ENCODE results near the gene TIMP2. TPM values are rescaled to one million over a fixed set of nuclear protein-coding genes. Genes with fewer than 3 reads are reported as not detected.

The TIMP2 gene
- total RNA-seq, 1 experiment from 2014 or later, result 29.0 TPM

DNA sequence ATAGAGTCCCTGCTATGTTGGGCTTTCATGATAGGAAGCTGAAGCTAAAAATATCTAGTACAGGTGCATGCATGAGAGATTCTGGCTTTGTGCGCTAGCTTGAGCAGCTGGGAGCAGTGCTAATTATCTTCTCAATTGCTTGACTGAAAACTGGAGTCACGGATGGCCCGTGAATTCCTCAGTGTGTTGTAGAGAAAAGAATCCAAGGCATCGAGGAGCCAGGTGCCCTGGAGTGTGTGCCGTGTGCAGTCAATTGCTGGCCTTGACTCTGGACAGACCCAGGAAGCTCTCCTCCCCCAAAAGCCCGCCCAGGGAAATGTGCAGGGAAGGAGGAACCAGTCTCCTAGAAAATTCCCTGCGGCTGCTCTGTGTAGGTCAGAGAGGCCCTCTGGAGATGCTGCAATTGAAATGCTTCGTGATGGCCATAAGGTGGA is 40.3 kb upstream of the TIMP2 start:
- H3K14ac ChIP-seq (ENCODE audit: insufficient read depth, low read length), result no peak overlapping the region
- H2BK20ac ChIP-seq (ENCODE audit: low read depth, low read length, poor library complexity, severe bottlenecking), result no peak overlapping the region
- no peak overlapping the region for H3T11ph ChIP-seq (ENCODE audit: low read length)
- no peak overlapping the region for H2BK12ac ChIP-seq (ENCODE audit: insufficient read length, low read depth, low read length)
- no peak overlapping the region for H2BK120ac ChIP-seq (ENCODE audit: low read depth, low read length, poor library complexity, severe bottlenecking)
- no peaks in the 10 kb centered on the region for H3K79me1 ChIP-seq (ENCODE audit: insufficient read depth, low read depth, low read length, poor library complexity, severe bottlenecking)
- Mint-ChIP-seq H3K4me3 (no peak overlapping the region), H3K36me3 (ENCODE audit: insufficient read depth in 1 of 3, low read depth in 3 of 3) (peaks cover 0 to 13% (median 4%) of the 10 kb centered on the region in 3 experiments; a peak in 3 of 7 replicates), H3K27me3 (ENCODE audit: low read depth) (peaks cover 2% of the 10 kb centered on the region), H3K4me1 (no peaks in the 10 kb centered on the region), H3K27ac (no peak overlapping the region; a peak in 1 of 7 replicates), H3K9me3 (no peaks in the 10 kb centered on the region; a peak in 1 of 5 replicates)
- DNase-seq, result peak; percentile 28
- H4K91ac ChIP-seq (ENCODE audit: insufficient read length, low read depth, low read length), result no peak overlapping the region
- no CpG with 5 or more reads among the region's 8 CpGs for WGBS (ENCODE audit: extremely low coverage, insufficient read length, low lambda C conversion rate)
- H3K23ac ChIP-seq (ENCODE audit: insufficient read length, low read depth, low read length), result no peak overlapping the region
- no peaks in the 10 kb centered on the region for H3K27me3 ChIP-seq (ENCODE audit: insufficient read depth, low read length)
- H3K18ac ChIP-seq (ENCODE audit: insufficient read length, low read depth, low read length), result no peak overlapping the region
- H3K79me2 ChIP-seq (ENCODE audit: insufficient read depth, low read length), result no peaks in the 10 kb centered on the region
- no peaks in the 10 kb centered on the region for H3K4me1 ChIP-seq (ENCODE audit: insufficient read depth, low read length)
- H2AFZ ChIP-seq (ENCODE audit: low read length), result no peak overlapping the region
- no peak overlapping the region for H4K8ac ChIP-seq (replicated peaks; ENCODE audit: insufficient read length, low read depth, low read length)
- H2AK5ac ChIP-seq (ENCODE audit: insufficient read length, low read length), result no peak overlapping the region
- H3K23me2 ChIP-seq (ENCODE audit: insufficient read length, low read depth, low read length, poor library complexity, severe bottlenecking), result no peaks in the 10 kb centered on the region
- H2BK5ac ChIP-seq (ENCODE audit: insufficient read length, low read length), result no peak overlapping the region
- no peak overlapping the region for H3K4ac ChIP-seq (ENCODE audit: low read depth, low read length)
- no peak overlapping the region for H3K4me2 ChIP-seq (ENCODE audit: insufficient read depth, insufficient read length, low read length)
- no peak overlapping the region for H3K9ac ChIP-seq (ENCODE audit: extremely low read depth, insufficient read length, low read length)
- H3K56ac ChIP-seq (ENCODE audit: insufficient read length, low read depth, low read length), result no peak overlapping the region
- H3K27ac ChIP-seq (ENCODE audit: insufficient read length, low read depth, low read length), result no peak overlapping the region
- TF ChIP-seq, protein P1, sequence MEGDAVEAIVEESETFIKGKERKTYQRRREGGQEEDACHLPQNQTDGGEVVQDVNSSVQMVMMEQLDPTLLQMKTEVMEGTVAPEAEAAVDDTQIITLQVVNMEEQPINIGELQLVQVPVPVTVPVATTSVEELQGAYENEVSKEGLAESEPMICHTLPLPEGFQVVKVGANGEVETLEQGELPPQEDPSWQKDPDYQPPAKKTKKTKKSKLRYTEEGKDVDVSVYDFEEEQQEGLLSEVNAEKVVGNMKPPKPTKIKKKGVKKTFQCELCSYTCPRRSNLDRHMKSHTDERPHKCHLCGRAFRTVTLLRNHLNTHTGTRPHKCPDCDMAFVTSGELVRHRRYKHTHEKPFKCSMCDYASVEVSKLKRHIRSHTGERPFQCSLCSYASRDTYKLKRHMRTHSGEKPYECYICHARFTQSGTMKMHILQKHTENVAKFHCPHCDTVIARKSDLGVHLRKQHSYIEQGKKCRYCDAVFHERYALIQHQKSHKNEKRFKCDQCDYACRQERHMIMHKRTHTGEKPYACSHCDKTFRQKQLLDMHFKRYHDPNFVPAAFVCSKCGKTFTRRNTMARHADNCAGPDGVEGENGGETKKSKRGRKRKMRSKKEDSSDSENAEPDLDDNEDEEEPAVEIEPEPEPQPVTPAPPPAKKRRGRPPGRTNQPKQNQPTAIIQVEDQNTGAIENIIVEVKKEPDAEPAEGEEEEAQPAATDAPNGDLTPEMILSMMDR (conservative IDR thresholded peaks at IDR 0.05), result no peak
- H2BK15ac ChIP-seq (ENCODE audit: low read depth, low read length), result no peak overlapping the region
- H4K5ac ChIP-seq (ENCODE audit: insufficient read length, low read depth, low read length), result no peak overlapping the region
- no peaks in the 10 kb centered on the region for H4K20me1 ChIP-seq (ENCODE audit: control insufficient read depth, insufficient read depth, insufficient read length)
- no peaks in the 10 kb centered on the region for H3K9me3 ChIP-seq (ENCODE audit: control insufficient read depth, low read depth, low read length)

Data from H9 (cell line).